CD14-positive monocyte (primary cell): ENCODE data around the gene NOM1. TPM values are rescaled to one million over a fixed set of nuclear protein-coding genes. Genes with fewer than 3 reads are reported as not detected.
A peak's percentile ranks its signal among the peaks of the same experiment; 100 is the strongest.
"Not testable (repeated sequence)": the region's sequence is repeated elsewhere in the genome, so short reads cannot be mapped to it uniquely, and the experiment has no call there.

Source experiments
- DNase-seq, 3 donors: peaks; one replicate each; pipeline ENCODE4 v3.0.0-alpha.2; 2011 to 2022
- H2AFZ ChIP-seq: 2 replicates; pipeline ENCODE4 v1.6.0; 2012; ENCODE audit warnings: mild to moderate bottlenecking, low read depth, low read length, inconsistent platforms; ENCODE audit not compliant: insufficient read depth, poor library complexity, severe bottlenecking
- H3K27ac ChIP-seq, 2 donors: 1 replicate in 1 of 2; 2 replicates in 1 of 2; pipeline ENCODE4 v1.5.1; 2012 to 2013; ENCODE audit warnings: low read length in 2 of 2, control low read depth in 1 of 2, inconsistent platforms in 1 of 2, low read depth in 1 of 2, mild to moderate bottlenecking in 1 of 2
- H3K27me3 ChIP-seq, 2 donors: one replicate each; pipeline versions ENCODE4 v1.6.0 to v1.6.1; 2011 to 2013; ENCODE audit warnings: low read length in 2 of 2; ENCODE audit not compliant: control insufficient read depth in 2 of 2, insufficient read depth in 2 of 2
- H3K36me3 ChIP-seq, 2 donors: replicated peaks in 1 of 2; 1 replicate in 1 of 2; 2 replicates in 1 of 2; pipeline versions ENCODE4 v1.5.1 to v1.6.1; 2012 to 2013; ENCODE audit warnings: low read length in 2 of 2, control low read depth in 1 of 2, inconsistent platforms in 1 of 2, mild to moderate bottlenecking in 1 of 2; ENCODE audit not compliant: insufficient read depth in 2 of 2, control insufficient read depth in 1 of 2
- H3K4me1 ChIP-seq, 2 donors: 1 replicate in 1 of 2; 2 replicates in 1 of 2; pipeline versions ENCODE4 v1.5.1 to v1.6.1; 2012 to 2013; ENCODE audit warnings: low read length in 2 of 2, control low read depth in 1 of 2, inconsistent platforms in 1 of 2, mild to moderate bottlenecking in 1 of 2, moderate library complexity in 1 of 2; ENCODE audit not compliant: insufficient read depth in 2 of 2, control insufficient read depth in 1 of 2
- H3K4me2 ChIP-seq: replicated peaks from 2 replicates; pipeline ENCODE3; 2012; ENCODE audit warnings: low read length, moderate library complexity, mild to moderate bottlenecking; ENCODE audit not compliant: poor library complexity, severe bottlenecking; ENCODE audit errors: extremely low read depth
- H3K4me3 ChIP-seq, 3 experiments: fragments of 200-600 bp in 1 of 3; sonication (generic) in 1 of 3; replicated peaks in 1 of 3; 1 replicate in 2 of 3; 2 replicates in 1 of 3; pipeline ENCODE4 v1.5.1; 2011 to 2013; ENCODE audit warnings: low read length in 3 of 3, mild to moderate bottlenecking in 3 of 3, control low read depth in 2 of 3, low read depth in 2 of 3, inconsistent platforms in 1 of 3, moderate library complexity in 1 of 3
- H3K79me2 ChIP-seq: 2 replicates; pipeline ENCODE4 v1.6.0; 2012; ENCODE audit warnings: mild to moderate bottlenecking, control low read depth, inconsistent platforms, low read length, moderate library complexity; ENCODE audit not compliant: insufficient read depth
- H3K9ac ChIP-seq: 2 replicates; pipeline ENCODE4 v1.6.0; 2017; ENCODE audit warnings: low read length, mild to moderate bottlenecking; ENCODE audit not compliant: insufficient read depth, poor library complexity, severe bottlenecking
- H3K9me3 ChIP-seq, 2 donors: replicated peaks in 1 of 2; 1 replicate in 1 of 2; 2 replicates in 1 of 2; pipeline versions ENCODE4 v1.5.1 to v1.6.1; 2012 to 2013; ENCODE audit warnings: low read length in 2 of 2, control low read depth in 1 of 2; ENCODE audit not compliant: control insufficient read depth in 1 of 2, insufficient read depth in 1 of 2
- H4K20me1 ChIP-seq: 2 replicates; pipeline ENCODE4 v1.6.0; 2012; ENCODE audit warnings: mild to moderate bottlenecking, low read length, control low read depth, moderate library complexity; ENCODE audit not compliant: insufficient read depth
- H3K27ac Mint-ChIP-seq, 7 donors: one replicate each; pipeline ENCODE4 v1.8.0; 2020; ENCODE audit warnings: mild to moderate bottlenecking in 7 of 7, mixed read lengths in 7 of 7, moderate library complexity in 6 of 7, inconsistent platforms in 2 of 7
- H3K27me3 Mint-ChIP-seq, 3 donors: one replicate each; pipeline ENCODE4 v1.8.0; 2021 to 2022; ENCODE audit warnings: low read depth in 3 of 3, mild to moderate bottlenecking in 3 of 3, mixed read lengths in 3 of 3, moderate library complexity in 3 of 3, inconsistent platforms in 1 of 3
- H3K36me3 Mint-ChIP-seq, 2 donors: one replicate each; pipeline ENCODE4 v1.8.0; 2020; ENCODE audit warnings: mixed read lengths in 2 of 2, inconsistent platforms in 1 of 2, mild to moderate bottlenecking in 1 of 2
- H3K4me1 Mint-ChIP-seq: one replicate; pipeline ENCODE4 v1.8.0; 2020; ENCODE audit warnings: mild to moderate bottlenecking, mixed read lengths
- H3K4me3 Mint-ChIP-seq, 2 donors: one replicate each; pipeline ENCODE4 v1.8.0; 2020; ENCODE audit warnings: mild to moderate bottlenecking in 2 of 2, mixed read lengths in 2 of 2, moderate library complexity in 1 of 2
- H3K9me3 Mint-ChIP-seq, 7 donors: one replicate each; pipeline ENCODE4 v1.8.0; 2020 to 2022; ENCODE audit warnings: mixed read lengths in 7 of 7, mild to moderate bottlenecking in 6 of 7, moderate library complexity in 6 of 7, inconsistent platforms in 2 of 7
- CTCF ChIP-seq: fragments of 200-600 bp; IDR thresholded peaks from one replicate; pipeline ENCODE4 v1.8.0; 2022; ENCODE audit warnings: antibody characterized with exemption, mild to moderate bottlenecking
- whole genome bisulfite sequencing: methylation state at CpG from one replicate; pipeline ENCODE4 v1.1.5; 2013; ENCODE audit warnings: missing lambda C conversion rate; ENCODE audit not compliant: insufficient coverage; 5-methylcytosine and 5-hydroxymethylcytosine counted together
- intact Hi-C, 2 donors: fragments of 100-400 bp; cut with micrococcal nuclease; formaldehyde crosslinking; loops; one replicate each; pipeline versions ENCODE4 v1.15.0 to v1.15.1; 2023
- polyA plus RNA-seq, 3 donors: library from polyadenylated mRNA; depleted of rRNA in 1 of 3; unstranded in 2 of 3; stranded (reverse) in 1 of 3; fragments of 300-500 nt in 2 of 3; fragments of >200 nt in 1 of 3; fragmentation: Illumina TruSeq in 2 of 3; gene quantifications; 1 replicate in 2 of 3; 2 replicates in 1 of 3; pipeline ENCODE4 v1.2.3, GENCODE V29; 2012 to 2021

Gene NOM1
- polyA plus RNA-seq, 3 donors = 0.89 to 11.5 (median 1.9) TPM

GRCh38 chr7:156948361-156948760 is 1.2 kb upstream of the NOM1 start:
- 58% methylated on average over 3 of the region's 12 CpGs for WGBS
- Histone ChIP-seq H3K79me2 (peaks cover 36% of the 10 kb centered on the region), H3K27ac (peak overlapping the region; percentile 27 to 84), H4K20me1 (peaks cover 24% of the 10 kb centered on the region), H3K36me3 (peaks cover 12 to 14% of the 10 kb centered on the region in 2 donors), H3K27me3 (peaks cover 0 to 11% of the 10 kb centered on the region in 2 donors), H3K4me3 (peak overlapping the region; percentile 62 to 97 (median 79)), H3K4me1 (peaks cover 17 to 31% of the 10 kb centered on the region in 2 donors), H3K9ac (peak overlapping the region; percentile 86), H2AFZ (peak overlapping the region; percentile 98), H3K9me3 (no peaks in the 10 kb centered on the region), H3K4me2 (peak overlapping the region; percentile 94)
- Mint-ChIP-seq H3K27ac (no peak overlapping the region), H3K36me3 (peaks cover 14 to 15% of the 10 kb centered on the region in 2 donors), H3K9me3 (peaks cover 0 to 9% (median 0%) of the 10 kb centered on the region in 7 donors), H3K27me3 (peaks cover 32 to 36% (median 33%) of the 10 kb centered on the region in 3 donors), H3K4me1 (peaks cover 25% of the 10 kb centered on the region), H3K4me3 (peak overlapping the region; percentile 48 to 79)
- no peak for DNase-seq
- no peak for TF ChIP-seq CTCF
- intact Hi-C loops = loop anchor here (5.0 kb wide), 1 partner anchor 51 kb away; no protein-coding TSS in a partner anchor

GRCh38 chr7:156950381-156950858 is 908 bp downstream of the NOM1 start:
- Mint-ChIP-seq H3K27me3 (peaks cover 12 to 16% (median 14%) of the 10 kb centered on the region in 3 donors), H3K36me3 (peaks cover 34 to 35% of the 10 kb centered on the region in 2 donors), H3K9me3 (peaks cover 0 to 2% (median 0%) of the 10 kb centered on the region in 7 donors), H3K4me3 (peak overlapping the region; percentile 79 to 91), H3K4me1 (peaks cover 22% of the 10 kb centered on the region), H3K27ac (peak overlapping the region; percentile 60 to 90 (median 74))
- Histone ChIP-seq H4K20me1 (peaks cover 24% of the 10 kb centered on the region), H2AFZ (peak overlapping the region; percentile 98), H3K4me2 (peak overlapping the region; percentile 94), H3K36me3 (peaks cover 33 to 35% of the 10 kb centered on the region in 2 donors), H3K27ac (peak overlapping the region in 1 of 2 donors; percentile 65), H3K9me3 (no peaks in the 10 kb centered on the region), H3K27me3 (no peaks in the 10 kb centered on the region), H3K4me3 (peak overlapping the region; percentile 80 to 97 (median 81)), H3K4me1 (peaks cover 17 to 31% of the 10 kb centered on the region in 2 donors), H3K79me2 (peaks cover 41% of the 10 kb centered on the region), H3K9ac (peak overlapping the region; percentile 86)
- no peak for DNase-seq
- intact Hi-C loops = loop anchor here (5.0 to 10.0 kb wide), 3 partner anchors 187 to 1298 kb away; partner anchors contain the start of gene UBE3C (in 1 of the 2)
- WGBS = 1% methylated on average over 18 of the region's 21 CpGs
- TF ChIP-seq CTCF = no peak

GRCh38 chr7:156953215-156953614 is 3.7 kb downstream of the NOM1 start:
- H3K9me3 Mint-ChIP-seq, H3K9me3 ChIP-seq, H3K4me2 ChIP-seq, H3K27me3 ChIP-seq, H3K4me3 ChIP-seq, H3K4me3 Mint-ChIP-seq, H2AFZ ChIP-seq, H3K27me3 Mint-ChIP-seq, H3K9ac ChIP-seq, DNase-seq, H3K27ac ChIP-seq: not testable (repeated sequence)
- peaks cover 17 to 31% of the 10 kb centered on the region in 2 donors for H3K4me1 ChIP-seq
- H3K27ac Mint-ChIP-seq = peak overlapping the region in 1 of 7 donors; percentile 48
- WGBS = 85% methylated on average over 5 of the region's 12 CpGs
- intact Hi-C loops = loop anchor here (5.0 to 10.0 kb wide), 3 partner anchors 184 to 1301 kb away; partner anchors contain the start of gene UBE3C (in 1 of the 2)
- peaks cover 21% of the 10 kb centered on the region for H3K4me1 Mint-ChIP-seq
- H3K79me2 ChIP-seq = peaks cover 52% of the 10 kb centered on the region
- peaks cover 24% of the 10 kb centered on the region for H4K20me1 ChIP-seq
- H3K36me3 ChIP-seq = peaks cover 53 to 63% of the 10 kb centered on the region in 2 donors
- H3K36me3 Mint-ChIP-seq = peaks cover 53 to 56% of the 10 kb centered on the region in 2 donors
